ENCODE data around the gene PRKG1. TPM values are rescaled to one million over a fixed set of nuclear protein-coding genes. Genes with fewer than 3 reads are reported as not detected.
"Not testable (repeated sequence)": the region's sequence is repeated elsewhere in the genome, so short reads cannot be mapped to it uniquely, and the experiment has no call there.

The PRKG1 gene
- polyA plus RNA-seq, 1 donor: 38.2 TPM

DNA sequence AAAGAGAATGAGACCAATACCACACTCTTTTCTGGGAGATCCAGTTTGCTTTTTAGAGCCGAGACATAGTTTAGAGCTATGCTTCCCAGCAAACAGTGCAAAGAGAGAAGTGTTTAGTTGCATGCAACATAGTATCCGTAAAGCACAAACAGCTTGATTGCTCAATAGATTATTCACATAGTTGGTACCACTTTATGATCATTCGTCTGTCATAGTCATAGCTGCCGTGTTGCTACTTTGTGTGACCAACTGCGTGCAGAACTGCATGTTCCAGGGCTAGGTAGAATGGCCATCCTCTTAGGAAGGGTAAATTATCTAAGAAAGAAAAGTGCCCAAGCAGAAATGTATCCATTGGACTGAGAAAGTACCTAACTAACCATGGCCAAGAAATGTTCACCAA lies 1036.3 kb downstream of the PRKG1 start:
- DNase-seq (ENCODE audit: low read depth): no peak

DNA sequence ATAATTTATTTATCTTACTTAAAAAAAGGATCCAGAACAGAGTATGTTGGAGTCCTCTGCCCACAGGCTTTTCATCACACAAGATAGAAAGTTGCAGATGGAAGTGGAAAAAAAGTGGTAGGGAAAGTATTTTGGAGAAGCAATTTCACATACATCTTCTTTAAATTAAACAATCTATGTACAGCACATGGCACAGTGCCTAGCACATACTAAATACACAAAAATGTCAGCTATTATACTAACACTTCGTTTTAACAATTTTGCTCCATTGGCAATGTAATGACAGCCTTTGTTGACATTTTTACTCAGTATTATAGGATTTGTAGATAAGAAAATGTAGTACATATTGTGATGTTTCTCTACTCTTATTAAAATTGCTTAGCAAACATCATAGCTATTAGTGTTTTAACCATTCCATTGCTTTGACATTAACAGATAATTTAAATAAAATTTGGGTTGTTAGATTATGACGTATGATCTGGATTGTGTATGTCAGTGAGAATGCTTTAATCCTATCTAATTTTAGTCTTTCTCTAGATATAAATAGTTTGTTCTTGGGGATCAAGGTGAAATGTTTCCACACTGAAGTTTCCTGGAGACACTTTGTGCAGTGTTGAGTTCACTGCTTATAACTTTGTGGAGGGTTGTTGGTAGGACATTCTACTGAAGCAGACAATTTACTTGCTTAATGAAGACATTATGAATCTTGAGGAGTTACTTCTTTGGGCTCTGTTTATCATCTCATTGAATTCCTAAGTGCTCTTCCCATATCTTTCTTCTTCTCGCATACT lies 1037.0 kb downstream of the PRKG1 start:
- no peak for DNase-seq (ENCODE audit: low read depth)

DNA sequence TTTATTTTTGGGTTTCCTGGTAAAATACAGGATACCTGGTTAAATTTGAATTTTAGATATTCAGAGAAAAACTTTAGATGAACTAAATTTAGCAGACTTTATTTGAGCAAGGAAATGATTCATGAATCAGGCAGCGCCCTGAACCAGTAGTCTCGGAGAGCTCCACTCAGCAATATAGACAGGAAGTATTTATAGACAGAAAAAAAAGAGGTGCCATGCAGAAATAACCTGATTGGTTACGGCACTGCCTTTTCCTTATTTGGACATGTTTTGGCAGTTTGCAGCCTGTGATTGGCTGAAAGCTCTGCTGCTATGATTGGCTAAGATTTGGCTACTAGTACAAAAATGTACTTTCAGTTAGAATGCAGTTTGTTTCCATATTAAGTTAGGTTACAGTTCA lies 1041.5 kb downstream of the PRKG1 start:
- DNase-seq (ENCODE audit: low read depth): no peak

DNA sequence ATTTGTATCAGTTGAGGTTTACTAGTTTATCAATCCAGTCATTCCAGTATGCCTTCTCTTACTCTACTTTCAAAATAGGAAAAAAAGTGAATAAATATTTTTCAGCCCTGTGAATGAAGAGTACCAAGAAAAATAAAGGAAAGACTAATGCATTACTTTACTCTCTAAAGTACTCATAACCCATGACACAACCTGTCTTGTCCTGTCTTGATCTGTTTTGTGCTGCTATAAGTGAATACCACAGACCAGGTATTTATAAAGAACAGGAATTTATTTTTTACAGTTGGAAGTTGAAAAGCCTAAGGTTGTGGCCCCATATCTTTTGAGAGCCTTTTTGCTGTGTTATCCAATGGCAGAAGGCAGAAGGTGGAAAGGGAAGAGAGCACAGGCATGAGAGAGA lies 1045.2 kb downstream of the PRKG1 start:
- no peak for DNase-seq (ENCODE audit: low read depth)

DNA sequence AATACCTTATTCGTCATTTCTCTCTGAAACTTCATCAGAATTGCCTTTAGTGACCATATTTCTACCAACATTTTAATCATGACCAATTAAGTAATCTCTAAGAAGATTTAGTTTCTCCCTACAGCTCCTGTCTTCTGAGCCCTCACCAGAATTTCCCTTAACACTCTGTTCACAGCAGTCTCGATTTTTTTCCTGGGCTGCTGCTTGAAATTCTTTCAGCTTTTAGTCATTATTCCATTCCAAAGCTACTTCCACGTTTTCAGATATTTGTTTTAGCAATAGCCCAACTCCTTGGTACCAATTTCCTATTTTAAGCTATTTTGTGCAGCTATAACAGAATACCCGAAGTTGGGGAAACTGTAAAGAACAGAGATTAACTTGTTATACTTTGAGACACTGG lies 1047.4 kb downstream of the PRKG1 start:
- DNase-seq (ENCODE audit: low read depth): no peak

DNA sequence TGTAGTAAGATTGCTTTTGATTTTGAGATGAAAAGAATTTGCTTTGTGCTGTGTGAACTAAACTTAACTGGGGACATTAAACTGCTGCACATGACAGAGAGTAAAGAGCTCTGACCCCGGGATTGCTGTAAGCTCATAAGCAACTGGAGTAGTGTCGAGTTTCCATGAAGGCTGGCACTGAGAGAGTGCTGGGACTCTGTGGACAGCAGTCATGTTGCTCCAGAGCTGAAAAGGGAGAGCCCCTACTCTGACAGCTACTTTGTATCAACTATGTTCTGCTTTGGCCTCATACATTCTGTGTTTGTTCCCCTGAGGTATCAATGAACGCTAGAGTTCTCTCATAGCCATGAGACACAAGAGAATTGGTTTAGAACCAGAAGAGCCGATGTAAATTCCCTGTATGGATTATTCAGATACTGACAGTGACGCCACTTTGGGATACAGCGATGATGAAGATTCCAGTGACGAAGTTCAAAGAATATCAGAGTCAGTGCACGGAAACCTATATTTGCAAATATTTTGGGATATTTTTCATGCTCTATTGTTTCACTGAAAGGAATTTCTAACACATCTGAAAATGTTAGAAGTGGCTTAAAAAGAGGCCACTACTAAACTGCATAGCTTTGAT lies 1053.9 kb downstream of the PRKG1 start:
- no peak for DNase-seq (ENCODE audit: low read depth)

DNA sequence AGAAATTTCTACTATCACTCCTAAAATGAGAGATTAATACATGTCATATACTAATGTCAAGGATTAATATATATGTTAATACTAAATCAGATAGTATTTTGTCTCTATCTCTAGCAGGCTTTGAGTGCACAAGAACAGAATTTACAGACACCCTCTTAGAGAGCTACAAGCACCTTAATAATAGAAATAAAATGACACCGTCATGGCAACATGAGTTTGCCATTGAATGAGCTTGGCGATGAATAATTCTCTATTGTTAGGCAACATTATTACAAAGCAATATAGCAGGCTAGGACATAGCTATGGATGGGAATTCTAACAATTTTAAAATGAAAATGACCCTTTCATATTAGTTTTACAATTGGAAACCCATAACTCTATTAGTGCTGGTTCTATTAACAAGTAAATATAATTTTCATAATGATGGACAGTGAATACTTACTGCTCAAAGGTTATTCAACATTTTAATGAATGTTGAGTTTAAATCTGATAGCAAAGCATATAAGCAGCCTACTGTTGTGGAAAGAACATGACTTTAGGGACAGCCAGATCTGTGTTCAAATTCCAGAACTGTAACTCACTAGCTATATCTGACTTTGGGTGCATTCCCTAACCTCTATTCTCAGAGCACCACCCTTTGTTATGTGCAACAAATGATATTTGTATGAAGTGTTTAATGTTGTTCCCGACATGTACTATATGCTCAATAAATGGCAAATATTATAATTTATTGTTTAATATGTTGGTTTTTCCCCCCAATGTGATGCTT lies 1055.3 kb downstream of the PRKG1 start:
- DNase-seq (ENCODE audit: low read depth): no peak

DNA sequence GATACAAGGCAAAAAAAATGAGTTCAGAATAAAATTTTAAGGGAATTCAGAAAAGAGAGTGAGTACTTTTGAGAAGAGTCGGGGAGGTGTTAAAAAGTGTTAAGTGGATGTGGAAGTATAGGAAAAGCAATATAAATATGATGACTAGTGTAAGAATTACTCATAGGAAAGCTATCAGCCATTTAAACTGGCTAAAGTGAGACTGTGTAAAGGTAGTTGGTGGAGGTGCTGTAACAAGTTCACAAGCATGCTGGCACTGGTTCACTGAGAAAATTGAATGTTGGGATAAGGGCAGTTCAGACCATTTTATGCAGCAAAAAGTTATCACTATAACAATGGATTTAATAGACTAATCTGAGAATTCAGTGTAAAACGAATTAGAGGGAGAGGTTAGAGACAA lies 1060.8 kb downstream of the PRKG1 start:
- DNase-seq (ENCODE audit: low read depth): no peak

DNA sequence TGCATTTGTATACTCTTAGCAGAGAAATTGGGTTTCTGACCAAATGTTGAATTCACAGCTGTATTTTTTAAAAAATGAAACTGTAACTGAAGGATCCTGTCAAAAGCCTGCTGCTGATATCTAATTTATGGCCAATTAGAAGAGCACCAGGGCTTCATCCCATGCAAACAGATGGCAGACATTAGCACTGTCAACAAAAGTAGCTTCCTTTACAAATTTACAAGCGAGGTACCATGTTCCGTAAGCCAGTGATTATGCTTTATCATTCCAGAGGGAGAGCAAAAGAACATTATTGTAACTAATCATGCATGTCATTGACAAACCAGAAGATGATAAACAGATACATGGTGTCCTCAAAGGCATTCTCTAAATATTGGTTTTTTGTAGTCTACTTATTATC lies 1062.6 kb downstream of the PRKG1 start:
- no peak for DNase-seq (ENCODE audit: low read depth)

DNA sequence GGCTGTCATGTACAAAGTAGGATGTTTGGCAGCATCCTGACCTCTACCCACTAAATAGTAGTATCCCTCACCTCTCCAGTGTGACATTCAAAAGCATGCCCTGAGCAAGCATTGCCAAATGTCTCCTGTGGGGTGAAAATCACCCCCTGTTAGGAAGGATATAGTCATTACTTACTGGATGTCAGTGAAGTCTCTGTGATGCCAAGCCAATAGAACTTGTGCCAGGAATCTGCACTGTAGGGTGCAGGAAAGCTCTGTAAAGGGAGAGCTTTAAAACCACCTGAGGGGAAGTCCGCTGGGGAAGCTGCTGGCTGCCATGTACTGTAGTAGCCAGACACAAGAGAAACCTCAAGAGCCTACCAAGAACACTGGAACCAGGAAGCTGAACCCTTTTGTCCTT lies 1069.1 kb downstream of the PRKG1 start:
- no peak for DNase-seq (ENCODE audit: low read depth)

DNA sequence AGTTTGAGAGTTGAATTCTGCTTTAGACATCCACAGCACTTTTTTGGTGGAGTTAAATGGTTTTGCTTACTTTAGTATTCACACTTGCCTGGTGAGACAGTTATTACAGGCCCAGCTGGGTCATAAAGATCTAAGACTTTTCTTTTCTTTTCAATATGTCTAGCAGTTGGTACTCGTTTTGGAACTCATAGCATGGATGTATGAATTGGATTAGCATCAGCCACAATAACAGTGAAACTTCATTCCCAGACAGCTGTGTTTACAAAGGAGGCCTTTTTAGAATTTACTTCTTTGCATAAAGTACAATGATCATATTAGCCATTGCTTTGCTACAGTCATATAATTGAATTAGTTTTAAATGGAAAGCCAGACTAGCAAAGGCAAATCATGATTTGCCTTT lies 1071.3 kb downstream of the PRKG1 start:
- no peak for DNase-seq (ENCODE audit: low read depth)

DNA sequence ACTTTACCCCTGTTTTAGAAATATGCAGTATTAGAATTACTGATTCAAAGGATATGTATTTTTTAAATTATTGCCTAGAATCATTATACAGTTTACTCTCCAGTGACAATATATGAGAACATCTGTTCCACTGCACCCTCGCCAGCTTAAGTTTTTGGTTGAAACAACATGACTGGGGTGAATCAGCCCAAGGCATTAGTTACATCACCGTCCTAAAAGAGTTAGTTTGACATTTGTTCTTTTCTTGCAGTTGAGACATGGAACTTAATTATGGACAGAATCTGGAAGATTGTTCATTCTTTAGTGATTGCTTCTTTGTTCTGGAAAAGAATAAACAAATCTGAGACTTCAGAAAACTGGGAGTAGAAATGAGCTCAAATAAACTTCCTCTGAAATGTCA lies 1072.5 kb downstream of the PRKG1 start:
- peak; percentile 11 for DNase-seq (ENCODE audit: low read depth)

DNA sequence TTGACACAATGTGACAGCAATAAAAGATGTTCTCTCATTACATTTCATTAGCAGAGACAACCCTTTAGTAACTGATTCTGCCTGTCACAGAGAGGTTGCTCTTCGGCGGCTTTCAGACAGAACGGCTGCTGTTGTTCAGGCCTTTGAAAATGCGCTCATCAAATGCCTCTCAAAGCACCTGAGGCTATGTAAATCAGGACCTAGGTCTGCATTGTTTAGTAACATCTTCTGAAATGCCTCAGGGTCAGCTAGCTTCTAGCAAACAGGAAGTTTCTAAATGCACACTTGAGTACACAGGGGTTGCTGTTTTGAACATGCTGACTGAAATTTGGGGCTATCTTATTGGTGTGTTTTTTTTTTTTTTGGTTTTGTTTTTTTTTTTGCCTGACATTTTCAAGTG lies 1096.5 kb downstream of the PRKG1 start:
- DNase-seq (ENCODE audit: low read depth): no peak

DNA sequence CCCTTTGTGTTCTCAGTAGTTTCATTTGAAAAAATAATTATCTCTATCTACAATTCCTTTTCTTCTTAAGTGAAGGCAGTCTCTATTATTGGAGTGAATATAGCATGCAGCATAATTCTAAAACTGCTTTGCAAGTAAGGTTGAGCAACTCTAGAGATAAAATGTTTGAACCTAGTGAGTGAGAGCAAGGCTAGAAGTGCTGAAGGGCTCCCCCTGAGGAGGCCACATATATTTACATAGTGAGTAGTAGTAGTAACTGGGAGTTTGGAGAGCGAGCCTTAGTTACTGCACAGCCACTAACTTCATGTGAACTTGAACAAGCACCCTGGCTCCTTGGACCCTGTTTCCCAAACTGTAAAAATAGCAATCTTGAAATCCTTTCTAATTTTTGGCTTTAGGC lies 1098.3 kb downstream of the PRKG1 start:
- DNase-seq (ENCODE audit: low read depth): no peak

DNA sequence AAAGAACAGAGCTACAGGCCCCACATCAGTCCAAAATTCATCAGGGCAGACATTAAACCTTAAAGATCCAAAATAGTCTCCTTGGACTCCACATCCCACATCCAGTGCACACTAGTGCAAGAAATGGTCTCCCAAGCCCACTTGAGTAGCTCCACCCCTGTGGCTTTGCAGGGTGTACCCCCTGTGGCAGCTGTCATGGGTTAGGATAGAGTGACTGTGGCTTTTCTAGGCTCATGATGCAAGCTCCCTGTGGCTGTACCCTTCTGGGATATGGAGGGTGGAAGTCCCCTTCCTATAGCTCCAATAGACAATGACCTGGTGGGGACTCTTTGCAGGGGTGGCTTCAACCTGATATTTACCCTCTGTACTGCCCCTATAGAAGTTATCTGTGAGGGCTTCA lies 1111.0 kb downstream of the PRKG1 start:
- no peak for DNase-seq (ENCODE audit: low read depth)

DNA sequence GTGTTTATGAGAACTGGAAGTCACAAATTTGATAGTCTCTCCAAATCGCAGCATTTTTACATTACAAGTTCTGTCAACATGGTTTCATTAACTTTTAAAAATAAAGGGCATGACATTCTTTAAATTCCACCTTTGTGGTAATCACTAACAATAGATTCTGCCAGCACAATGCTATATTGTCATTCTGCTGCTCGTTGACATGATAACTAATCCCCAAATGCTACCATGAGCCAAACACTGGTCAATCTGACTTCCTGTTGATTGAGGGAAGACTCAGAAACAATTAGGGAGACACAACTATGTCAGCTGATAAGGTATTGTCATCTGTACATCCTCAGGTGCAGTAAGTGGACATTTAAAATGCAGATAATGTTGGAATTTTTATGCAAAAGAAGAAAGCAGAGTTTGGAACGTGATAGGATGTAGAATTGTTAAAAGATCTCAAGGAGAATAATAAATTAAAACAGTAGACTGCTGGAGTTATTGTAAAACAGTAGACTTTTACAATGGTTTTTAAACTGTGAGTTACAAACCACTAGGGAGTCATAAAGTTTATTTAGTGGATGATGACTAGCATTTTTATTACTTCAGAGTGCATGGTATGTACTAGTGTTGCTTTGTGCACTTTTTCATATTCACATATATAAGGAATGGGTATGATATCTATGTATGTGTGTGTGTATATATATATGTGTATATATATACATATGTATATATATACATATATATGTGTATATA lies 1113.4 kb downstream of the PRKG1 start:
- DNase-seq (ENCODE audit: low read depth): no peak

DNA sequence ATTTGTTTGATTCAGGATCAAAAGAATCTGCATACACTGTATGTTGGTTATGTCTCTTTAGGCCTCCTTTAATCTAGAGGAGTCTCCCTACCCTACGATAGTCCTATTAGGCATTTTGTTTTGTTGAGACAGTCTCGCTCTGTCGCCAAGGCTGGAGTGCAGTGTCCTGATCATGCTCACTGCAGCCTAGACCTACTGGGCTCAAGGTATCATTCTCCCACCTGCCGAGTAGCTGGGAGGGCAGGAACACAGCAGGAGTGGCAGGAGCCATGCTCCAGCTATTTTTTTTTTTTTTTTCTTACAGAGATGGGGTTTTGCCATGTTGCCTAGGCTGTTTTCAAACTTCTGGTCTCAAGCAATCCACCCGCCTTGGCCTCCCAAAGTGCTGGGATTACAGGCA lies 1116.8 kb downstream of the PRKG1 start:
- no peak for DNase-seq (ENCODE audit: low read depth)

DNA sequence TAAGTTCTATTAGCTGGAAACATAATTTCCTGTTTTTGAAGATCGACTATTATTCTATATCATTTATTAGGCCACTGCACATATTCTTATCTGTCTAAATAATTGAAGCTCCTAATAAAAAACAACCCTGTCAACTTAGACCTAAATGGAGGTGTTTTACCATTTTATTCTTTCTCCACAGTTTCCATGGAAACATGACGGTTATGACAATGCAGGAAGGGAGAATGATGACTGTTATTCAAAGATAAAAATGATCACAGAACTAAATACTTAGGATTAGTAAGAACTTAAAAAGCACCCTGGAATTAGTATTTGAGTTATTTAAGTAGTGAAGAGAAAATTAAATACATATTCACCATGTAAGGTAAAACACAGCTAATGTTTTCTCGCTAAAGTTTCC lies 1119.9 kb downstream of the PRKG1 start:
- no peak for DNase-seq (ENCODE audit: low read depth)

DNA sequence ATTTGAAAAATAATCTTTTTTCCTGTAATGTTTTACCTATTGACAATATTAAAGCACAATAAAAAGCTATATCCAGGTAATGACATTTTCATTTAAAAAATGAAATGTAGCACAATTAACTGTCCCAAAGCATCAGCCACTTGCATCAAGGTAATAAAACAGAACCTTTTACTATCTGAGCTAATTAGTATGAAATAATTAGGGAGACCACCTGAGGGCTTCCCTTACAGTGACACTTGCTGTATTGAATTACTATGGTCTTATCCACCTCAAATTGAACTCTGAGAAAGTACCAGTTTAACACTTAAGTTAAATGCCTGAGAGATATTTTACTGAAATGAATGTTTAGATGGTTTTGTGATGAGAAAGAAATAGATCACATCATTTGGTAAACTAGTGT lies 1120.4 kb downstream of the PRKG1 start:
- DNase-seq (ENCODE audit: low read depth): no peak

DNA sequence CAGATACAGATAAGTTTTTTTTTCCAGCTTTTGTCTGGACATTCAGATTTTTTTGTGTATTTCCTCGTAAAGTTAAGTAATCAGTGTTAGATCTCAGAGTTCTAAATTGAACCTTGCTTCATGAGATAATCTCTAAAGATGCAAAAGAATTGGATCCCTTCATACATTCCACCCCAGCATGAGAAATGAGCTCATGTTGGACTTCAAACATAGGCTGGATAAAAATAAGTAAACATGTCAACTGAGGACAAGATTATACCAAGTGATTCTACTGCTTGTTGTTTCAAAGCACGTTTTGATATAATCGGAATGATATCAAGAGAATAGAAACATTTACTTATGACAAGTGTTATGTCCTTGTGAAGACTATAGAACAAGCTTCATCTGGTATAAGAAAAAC lies 1122.8 kb downstream of the PRKG1 start:
- no peak for DNase-seq (ENCODE audit: low read depth)

DNA sequence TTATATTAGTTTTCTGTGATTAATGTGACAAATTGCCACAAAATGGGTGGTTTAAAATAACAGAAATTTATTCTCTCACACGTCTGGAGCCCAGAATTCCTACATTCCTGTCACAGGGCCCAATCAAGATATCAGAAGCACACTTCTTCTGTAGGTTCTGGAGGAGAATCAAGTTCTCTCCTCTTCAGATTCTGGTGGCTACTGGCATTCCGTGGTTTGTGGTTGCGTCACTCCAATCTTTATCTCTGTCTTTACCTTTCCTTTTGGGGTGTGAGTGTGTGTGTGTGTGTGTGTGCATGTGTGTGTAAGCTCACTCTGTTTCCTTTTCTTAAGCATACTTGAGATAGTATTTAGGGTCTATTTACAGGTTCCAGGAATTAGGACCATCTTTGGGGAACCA lies 1124.3 kb downstream of the PRKG1 start:
- DNase-seq (ENCODE audit: low read depth): no peak

DNA sequence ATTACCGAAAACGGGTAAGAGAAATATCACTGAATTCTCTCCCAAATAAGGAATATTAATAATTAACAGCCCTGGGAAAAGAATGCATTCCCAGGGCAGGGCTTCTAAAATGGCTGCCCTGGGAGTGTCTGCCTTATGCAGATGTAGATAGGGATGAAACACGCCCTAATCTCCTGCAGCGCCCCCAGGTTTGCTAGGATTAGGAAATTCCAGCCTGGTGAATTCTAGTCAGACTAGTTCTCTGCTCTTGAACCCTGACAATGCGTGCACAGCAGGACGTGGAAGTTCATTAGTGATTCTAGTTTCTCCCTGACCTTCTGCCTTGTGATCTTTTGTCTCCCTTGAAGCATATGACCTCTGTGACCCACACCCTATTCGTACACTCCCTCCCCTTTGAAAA lies 1130.6 kb downstream of the PRKG1 start:
- not testable (repeated sequence) for DNase-seq (ENCODE audit: low read depth)
